Right atrium auricular region (tissue), 2 donors: ENCODE results near the gene ABCA7. TPM values are rescaled to one million over a fixed set of nuclear protein-coding genes. Genes with fewer than 3 reads are reported as not detected.

Experiments used
- DNase-seq: peaks from one replicate; pipeline ENCODE4 v3.0.0-alpha.2; 2019; ENCODE audit warnings: low spot score
- H3K27ac ChIP-seq, 2 donors: fragments of 200-600 bp; sonication (generic); 1 replicate in 1 of 2; 2 replicates in 1 of 2; pipeline ENCODE4 v1.5.1; 2016 to 2019
- H3K27me3 ChIP-seq, 2 donors: fragments of 200-600 bp; sonication (generic); one replicate each; pipeline versions ENCODE4 v1.5.1 to v1.6.0; 2017 to 2019
- H3K36me3 ChIP-seq: fragments of 200-600 bp; sonication (generic); one replicate; pipeline ENCODE4 v1.5.1; 2016
- H3K4me1 ChIP-seq, 2 donors: fragments of 200-600 bp; sonication (generic); one replicate each; pipeline versions ENCODE4 v1.5.1 to v1.6.0; 2017 to 2019
- H3K4me3 ChIP-seq, 2 donors: fragments of 200-600 bp; sonication (generic); 1 replicate in 1 of 2; 2 replicates in 1 of 2; pipeline ENCODE4 v1.5.1; 2017 to 2019; ENCODE audit warnings: mild to moderate bottlenecking in 1 of 2, moderate library complexity in 1 of 2
- H3K9me3 ChIP-seq, 2 donors: fragments of 200-600 bp; sonication (generic); one replicate each; pipeline ENCODE4 v1.5.1; 2019
- total RNA-seq, 2 donors: library from RNA; depleted of rRNA; stranded (reverse); fragments of >200 nt; gene quantifications; one replicate each; pipeline ENCODE4 v1.1.0, GENCODE V29; 2016
- TF ChIP-seq, protein P1 (sequence below), 2 donors: fragments of 200-600 bp; sonication (generic); IDR thresholded peaks; one replicate each; pipeline ENCODE4 v1.5.1; 2019; ENCODE audit warnings: antibody characterized with exemption in 2 of 2

ABCA7 gene
- total RNA-seq, 2 donors from 2014 or later: 4.8 to 5.9 TPM

DNA sequence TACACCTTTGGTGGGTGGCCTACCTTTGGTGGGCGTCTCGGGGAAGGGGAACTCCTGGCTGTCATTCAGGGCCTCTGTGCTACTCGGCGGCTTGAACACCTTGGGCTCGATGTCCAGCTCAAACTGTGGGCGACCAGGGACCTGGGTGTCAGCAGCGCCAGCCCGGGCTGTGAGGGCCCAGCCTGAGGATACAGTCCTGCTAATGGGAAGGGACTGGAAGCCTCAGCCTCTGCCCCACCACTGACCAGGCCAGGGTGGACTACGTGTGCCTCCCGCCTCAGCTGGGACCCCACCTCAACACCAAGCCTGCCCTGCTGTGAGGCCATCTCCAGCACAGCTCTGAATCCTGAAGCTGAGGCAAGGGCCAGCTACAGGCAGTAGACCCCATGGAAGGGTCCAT is 26.7 kb upstream of the ABCA7 start:
- TF ChIP-seq, protein P1, sequence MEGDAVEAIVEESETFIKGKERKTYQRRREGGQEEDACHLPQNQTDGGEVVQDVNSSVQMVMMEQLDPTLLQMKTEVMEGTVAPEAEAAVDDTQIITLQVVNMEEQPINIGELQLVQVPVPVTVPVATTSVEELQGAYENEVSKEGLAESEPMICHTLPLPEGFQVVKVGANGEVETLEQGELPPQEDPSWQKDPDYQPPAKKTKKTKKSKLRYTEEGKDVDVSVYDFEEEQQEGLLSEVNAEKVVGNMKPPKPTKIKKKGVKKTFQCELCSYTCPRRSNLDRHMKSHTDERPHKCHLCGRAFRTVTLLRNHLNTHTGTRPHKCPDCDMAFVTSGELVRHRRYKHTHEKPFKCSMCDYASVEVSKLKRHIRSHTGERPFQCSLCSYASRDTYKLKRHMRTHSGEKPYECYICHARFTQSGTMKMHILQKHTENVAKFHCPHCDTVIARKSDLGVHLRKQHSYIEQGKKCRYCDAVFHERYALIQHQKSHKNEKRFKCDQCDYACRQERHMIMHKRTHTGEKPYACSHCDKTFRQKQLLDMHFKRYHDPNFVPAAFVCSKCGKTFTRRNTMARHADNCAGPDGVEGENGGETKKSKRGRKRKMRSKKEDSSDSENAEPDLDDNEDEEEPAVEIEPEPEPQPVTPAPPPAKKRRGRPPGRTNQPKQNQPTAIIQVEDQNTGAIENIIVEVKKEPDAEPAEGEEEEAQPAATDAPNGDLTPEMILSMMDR (IDR thresholded peaks at IDR 0.05): no peak
- H3K4me3 ChIP-seq: no peak overlapping the region
- H3K27me3 ChIP-seq: no peaks in the 10 kb centered on the region
- DNase-seq: no peak
- H3K27ac ChIP-seq: no peak overlapping the region
- peaks cover 60% of the 10 kb centered on the region for H3K36me3 ChIP-seq
- no peaks in the 10 kb centered on the region for H3K9me3 ChIP-seq
- peaks cover 0 to 34% of the 10 kb centered on the region in 2 donors for H3K4me1 ChIP-seq

DNA sequence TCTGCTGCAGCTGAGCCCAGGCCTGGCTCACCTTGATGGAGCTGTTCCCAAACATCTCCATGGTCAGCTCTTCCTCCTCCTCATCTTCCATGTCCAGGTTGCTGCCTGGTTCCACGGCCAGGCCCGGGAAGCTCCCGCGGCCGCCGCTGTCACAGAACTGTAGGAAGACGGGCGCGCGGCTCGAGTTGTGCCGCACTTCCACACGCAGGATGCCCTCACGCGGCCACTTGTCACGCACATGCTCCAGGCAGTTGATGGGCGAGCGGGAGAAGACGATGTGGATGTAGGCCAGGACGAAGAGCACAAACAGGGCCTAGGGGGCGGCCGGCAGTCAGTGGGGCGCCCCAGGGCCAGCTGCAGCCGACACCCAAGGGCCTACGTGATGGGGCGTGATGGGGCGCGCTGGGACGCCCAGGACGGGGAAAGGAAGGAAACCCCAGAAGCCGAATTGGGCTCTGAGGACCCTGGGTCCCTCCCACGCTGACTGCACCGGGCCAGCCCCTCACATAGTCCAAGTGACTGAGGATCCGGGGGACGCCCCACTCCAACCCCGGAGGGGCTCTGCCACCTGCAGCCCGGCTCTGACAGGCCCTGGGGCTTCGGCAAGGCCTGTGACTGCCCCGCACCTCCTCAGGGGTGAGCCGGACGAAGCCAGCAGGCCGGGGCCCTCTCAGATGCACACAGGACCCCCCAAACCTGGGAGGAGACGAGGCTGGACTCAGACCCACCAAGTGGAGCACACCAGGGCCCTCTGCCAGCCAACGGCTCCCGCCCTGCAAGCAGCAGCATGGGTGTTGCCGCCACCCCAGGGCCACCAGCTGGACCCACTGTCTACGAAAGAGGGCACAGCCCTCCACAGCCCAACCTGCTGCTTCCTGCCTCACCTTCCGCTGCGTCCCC is 25.5 kb upstream of the ABCA7 start:
- H3K27ac ChIP-seq: no peak overlapping the region
- H3K4me3 ChIP-seq: no peak overlapping the region
- H3K36me3 ChIP-seq: peaks cover 55% of the 10 kb centered on the region
- DNase-seq: no peak
- peaks cover 0 to 46% of the 10 kb centered on the region in 2 donors for H3K4me1 ChIP-seq
- TF ChIP-seq, protein P1 (IDR thresholded peaks at IDR 0.05): no peak
- no peaks in the 10 kb centered on the region for H3K27me3 ChIP-seq
- H3K9me3 ChIP-seq: no peaks in the 10 kb centered on the region

DNA sequence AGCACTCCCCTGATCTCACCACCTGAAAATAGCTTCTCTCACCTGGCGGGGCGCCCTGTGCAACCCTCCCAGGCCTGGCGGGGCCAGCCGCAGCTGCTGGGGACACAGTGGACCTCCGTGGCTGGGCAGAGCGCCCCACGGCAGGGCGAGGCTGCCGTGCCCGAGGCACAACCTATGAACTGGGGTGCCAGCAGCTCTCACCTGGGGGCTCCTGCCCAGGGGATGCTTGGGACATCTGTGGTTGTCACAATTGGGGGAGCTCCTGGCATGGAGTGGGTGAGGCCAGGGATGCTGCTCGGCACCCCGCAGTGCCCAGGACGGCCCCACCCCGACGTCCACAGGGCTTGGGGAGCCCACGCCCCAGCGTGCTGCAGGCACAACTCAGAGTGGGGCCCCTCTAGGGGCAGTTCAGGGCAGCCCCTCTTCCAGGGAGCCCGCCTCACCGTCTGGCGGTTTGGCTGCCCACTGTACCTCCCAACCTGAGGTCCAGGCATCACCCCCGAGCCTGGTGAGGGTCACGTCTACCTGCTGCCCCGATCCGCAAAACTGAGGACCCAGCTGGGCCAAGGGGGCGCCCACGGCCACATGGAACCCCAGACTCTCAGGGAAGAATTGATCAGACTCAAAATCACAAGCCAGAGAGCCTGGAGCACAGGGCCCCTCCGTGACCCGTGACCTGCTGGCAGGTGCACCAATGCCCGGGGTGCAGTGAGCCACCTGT is 24.7 kb upstream of the ABCA7 start:
- no peak for DNase-seq
- Histone ChIP-seq H3K4me3 (no peak overlapping the region), H3K36me3 (peaks cover 47% of the 10 kb centered on the region), H3K27me3 (no peaks in the 10 kb centered on the region), H3K9me3 (no peaks in the 10 kb centered on the region), H3K27ac (no peak overlapping the region), H3K4me1 (peaks cover 0 to 54% of the 10 kb centered on the region in 2 donors)
- TF ChIP-seq, protein P1 (IDR thresholded peaks at IDR 0.05): no peak

DNA sequence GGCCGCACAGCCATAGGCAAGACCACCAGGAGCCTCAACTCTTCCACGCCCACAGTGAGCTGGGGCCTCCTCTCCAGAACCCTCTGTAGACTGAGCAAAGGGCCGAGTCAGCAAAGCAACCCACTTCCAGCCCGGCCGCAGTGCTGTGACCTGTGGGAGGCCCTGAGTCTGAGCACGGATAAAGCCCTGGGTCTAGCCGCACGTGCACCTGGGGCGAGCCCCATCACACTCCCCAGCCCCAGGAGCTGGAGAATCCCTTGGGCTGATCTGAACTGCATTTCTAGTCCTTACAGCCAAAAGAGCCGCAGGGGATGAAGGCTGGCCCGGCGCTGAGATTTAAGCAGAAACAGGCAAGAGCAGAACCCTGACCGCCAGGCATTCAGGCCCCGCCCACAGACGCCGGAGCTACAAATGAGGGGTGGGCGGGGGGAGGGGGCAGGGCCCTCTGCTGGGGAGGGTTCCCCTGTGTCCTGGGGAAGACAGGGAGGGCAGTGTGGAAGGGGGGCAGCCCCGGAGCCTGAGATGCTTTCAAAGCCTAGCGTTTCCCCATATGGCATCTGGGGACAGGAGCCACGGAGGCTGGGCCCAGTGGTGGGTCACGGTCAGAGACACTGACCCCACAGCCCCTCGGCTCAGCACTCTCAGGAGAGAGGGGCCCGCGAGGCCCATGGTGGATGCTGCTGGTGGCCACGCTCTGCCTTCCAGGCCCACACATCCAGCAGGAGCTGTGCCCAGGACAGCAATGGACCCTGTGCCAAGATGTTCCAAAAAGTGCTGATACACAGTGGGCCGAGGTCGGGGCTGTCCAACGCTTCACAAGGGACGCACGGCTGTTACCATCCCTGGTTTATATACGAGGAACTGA is 23.9 kb upstream of the ABCA7 start:
- TF ChIP-seq, protein P1 (IDR thresholded peaks at IDR 0.05): no peak
- Histone ChIP-seq H3K4me3 (no peak overlapping the region), H3K36me3 (peaks cover 39% of the 10 kb centered on the region), H3K27ac (peak overlapping the region; percentile 53 to 94), H3K4me1 (peaks cover 0 to 57% of the 10 kb centered on the region in 2 donors), H3K27me3 (no peaks in the 10 kb centered on the region), H3K9me3 (no peaks in the 10 kb centered on the region)
- no peak for DNase-seq

DNA sequence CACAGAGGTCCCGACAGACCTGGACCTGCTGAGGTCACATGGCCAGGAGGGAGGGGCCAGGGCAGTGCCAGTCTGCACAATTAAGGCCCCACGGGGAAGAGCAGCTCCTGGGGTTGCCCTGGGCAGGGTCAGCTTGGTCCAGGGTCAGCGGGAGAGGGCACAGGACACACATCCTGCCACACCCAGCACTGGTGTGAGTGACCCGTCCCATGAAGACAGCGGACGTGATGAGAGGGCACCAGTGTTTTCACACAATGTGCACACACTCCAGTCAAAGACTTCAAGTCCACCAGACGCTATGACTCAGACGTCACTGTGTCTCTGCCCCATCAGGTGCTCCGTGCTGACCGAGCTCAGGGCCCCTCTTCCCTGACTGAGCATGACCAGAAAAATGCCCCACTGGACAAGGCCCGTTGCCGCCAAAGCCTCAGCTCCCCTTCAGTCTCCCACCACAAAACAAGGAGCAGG is 23.2 kb upstream of the ABCA7 start:
- no peak for DNase-seq
- TF ChIP-seq, protein P1 (IDR thresholded peaks at IDR 0.05): no peak
- H3K36me3 ChIP-seq: peaks cover 32% of the 10 kb centered on the region
- H3K4me1 ChIP-seq: peaks cover 0 to 58% of the 10 kb centered on the region in 2 donors
- no peak overlapping the region for H3K4me3 ChIP-seq
- H3K27ac ChIP-seq: peak overlapping the region; percentile 53 to 94
- no peaks in the 10 kb centered on the region for H3K9me3 ChIP-seq
- no peaks in the 10 kb centered on the region for H3K27me3 ChIP-seq
